Right kidney (tissue), 1 donor: ENCODE measurements around the gene ADGRF3.
"Not testable (repeated sequence)": the region's sequence is repeated elsewhere in the genome, so short reads cannot be mapped to it uniquely, and the experiment has no call there.

Experiments used
- DNase-seq: peaks from one replicate; pipeline ENCODE4 v3.0.0-alpha.2; 2016

ADGRF3 gene

DNA sequence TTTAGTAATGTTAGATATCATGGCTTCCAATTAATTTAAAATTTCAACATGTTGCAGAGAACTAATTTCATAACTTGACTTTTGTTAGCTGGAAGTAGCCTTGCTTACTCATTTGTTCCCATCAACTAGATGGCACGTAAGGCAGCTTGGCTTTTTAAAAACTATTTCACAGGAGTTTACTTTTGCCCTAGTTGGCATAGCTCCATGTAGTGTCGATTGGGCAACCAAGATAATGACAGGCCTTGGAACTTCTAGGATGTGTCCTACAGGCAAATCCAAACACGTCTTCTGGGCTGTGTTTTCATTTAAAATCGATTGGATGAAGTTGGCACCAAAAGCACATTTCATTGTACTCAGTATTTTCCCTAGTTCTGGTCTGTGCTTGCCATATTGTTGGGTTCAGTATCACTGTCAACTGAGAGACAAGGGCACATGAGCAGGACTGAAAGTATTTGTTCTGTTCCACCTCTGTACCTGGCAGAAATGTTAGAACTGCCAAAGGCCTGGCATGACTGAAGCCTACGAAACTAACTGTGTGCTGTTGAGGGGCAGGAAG, 72.5 kb downstream of the ADGRF3 start:
- no peak for DNase-seq

DNA sequence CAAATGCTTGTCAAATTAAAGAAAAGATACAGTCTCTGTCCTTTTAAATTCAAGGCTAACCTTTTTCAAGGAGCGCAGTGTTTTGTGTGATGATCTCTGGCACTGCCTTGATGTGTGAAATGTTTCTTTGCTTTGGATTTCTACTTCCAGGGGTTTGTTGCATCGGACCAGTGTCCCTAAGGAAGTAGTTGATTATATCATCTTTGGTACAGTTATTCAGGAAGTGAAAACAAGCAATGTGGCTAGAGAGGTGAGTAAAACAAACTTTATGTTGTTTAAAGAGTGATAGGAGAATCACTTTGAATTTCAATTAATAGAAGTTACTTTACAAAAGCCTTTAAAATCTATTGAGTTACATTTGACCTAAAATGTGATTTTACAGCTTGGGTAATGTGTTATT, 73.1 kb downstream of the ADGRF3 start:
- DNase-seq: no peak

DNA sequence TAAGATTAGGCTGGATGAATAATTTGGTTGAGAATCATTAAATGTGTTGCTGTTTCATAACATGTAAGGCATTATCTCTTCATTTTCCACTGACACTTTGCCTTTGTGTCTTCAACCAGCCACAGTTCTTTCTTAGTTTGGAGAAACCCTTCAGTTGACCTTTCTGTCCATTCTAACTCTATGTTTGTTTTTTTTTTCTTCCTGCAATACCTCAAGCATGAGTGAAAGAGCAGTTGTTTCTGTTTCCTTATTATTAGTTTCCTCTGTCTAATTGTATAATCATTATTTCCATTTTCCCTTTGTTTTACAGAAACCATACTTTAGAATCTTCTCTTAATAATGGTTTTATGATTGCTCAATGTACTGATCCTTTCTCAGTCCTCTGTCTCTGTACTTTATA, 76.2 kb downstream of the ADGRF3 start:
- no peak for DNase-seq

DNA sequence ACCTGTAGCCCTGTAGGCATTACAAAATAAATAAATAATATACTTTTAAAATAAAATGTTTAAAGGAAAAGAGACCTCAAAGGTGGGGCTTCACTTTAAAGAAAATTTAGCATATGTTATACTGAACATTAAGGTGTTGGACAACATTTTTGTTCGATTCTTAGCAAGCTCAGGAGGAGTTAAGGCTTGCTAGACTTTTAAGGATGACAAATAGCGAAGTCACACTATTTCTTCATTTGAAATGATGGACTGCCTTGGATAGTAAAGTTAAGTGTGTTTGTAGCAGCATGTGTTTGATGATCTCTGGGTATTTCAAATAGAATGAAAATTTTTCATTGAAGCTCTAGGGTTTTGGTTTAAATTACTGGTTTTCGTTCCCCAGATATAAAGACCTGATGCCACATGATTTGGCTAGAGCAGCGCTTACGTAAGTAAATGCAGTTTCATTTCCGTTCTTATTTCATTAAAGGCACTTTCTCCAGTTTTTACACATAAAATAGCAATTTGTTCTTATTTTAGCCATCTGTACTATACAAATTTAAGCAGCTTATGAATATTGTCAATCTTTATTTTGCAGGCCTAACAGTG, 76.9 kb downstream of the ADGRF3 start:
- no peak for DNase-seq

DNA sequence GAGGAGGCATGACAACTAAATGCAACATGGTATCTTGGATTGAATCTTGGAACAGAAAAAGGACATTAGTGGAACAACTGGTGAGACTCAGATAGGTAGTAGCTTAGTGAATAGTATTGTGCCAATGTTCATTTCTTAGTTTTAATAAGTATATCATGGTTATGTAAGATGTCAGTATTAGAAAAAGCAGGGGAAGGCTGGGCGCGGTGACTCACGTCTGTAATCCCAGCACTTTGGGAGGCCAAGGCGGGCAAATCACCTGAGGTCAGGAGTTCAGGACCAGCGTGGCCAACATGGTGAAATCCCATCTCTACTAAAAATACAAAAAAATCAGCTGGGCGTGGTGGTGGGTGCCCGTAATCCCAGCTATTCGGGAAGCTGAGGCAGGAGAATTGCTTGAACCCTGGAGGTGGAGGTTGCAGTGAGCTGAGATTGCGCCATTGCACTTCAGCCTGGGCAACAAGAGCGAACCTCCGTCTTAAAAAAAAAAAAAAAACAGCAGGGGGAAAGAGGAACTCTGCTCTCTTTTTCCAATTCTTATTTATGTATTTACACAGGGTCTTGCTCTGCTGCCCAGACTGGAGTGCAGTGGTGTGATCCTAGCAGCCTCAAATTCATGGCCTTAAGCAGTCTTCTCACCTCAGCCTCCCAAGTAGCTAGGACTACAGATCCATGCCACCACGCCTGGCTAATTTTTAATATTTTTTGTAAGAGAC, 77.8 kb downstream of the ADGRF3 start:
- DNase-seq: not testable (repeated sequence)

DNA sequence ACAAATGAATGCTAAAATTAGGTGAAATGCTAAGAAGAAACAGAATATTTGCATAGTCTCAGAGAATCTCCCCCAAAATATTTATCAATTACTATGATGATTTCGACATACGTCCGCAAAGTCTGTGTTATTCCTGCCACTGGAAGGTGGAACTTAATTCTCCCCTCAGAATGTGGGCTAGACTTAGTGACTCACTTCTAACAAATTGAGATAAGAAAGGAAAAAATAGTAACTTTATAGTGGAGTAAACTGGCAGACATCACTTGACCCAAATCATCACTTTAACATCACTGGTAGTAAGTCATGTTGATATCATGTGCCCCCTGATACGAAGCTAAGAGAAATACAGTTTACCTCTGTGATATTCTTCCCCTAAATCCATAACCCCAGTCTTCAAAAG, 78.4 kb downstream of the ADGRF3 start:
- no peak for DNase-seq

DNA sequence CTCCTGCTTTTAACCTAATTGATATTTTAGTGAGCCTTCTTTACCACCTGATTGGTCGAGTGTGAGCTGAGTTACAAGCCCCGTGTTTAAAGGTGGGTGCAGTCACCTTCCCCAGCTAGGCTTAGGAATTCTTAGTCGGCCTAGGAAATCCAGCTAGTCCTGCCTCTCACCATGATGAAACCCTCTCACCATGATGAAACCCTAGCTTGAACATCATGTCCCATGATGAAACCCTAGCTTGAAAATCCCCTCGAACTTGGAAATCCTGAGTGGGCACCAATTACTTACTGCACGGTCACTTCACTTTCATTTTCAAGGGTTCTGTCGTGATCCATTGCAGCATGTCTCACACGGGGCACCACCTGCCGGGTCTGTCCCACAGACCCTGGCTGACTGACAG, 87.8 kb downstream of the ADGRF3 start:
- DNase-seq: not testable (repeated sequence)
